KMS-11 (cell line): ENCODE results near the gene PLCXD1.
"Not testable (repeated sequence)": the region's sequence is repeated elsewhere in the genome, so short reads cannot be mapped to it uniquely, and the experiment has no call there.

Experiments
- H2AFZ ChIP-seq: fragments of 200-600 bp; sonication (generic); 2 replicates; pipeline ENCODE4 v1.6.1; 2016; ENCODE audit warnings: antibody characterized with exemption, mixed run types, low read depth
- H3K27ac ChIP-seq: fragments of 200-600 bp; sonication (generic); 2 replicates; pipeline ENCODE4 v1.6.1; 2016; ENCODE audit warnings: mild to moderate bottlenecking, mixed run types
- H3K27me3 ChIP-seq: fragments of 200-600 bp; sonication (generic); 2 replicates; pipeline ENCODE4 v1.6.1; 2017; ENCODE audit warnings: mild to moderate bottlenecking, low read depth, mixed run types, moderate library complexity; ENCODE audit not compliant: insufficient read depth
- H3K36me3 ChIP-seq: fragments of 200-600 bp; sonication (generic); 2 replicates; pipeline ENCODE4 v1.6.1; 2017; ENCODE audit warnings: mild to moderate bottlenecking, mixed run types; ENCODE audit not compliant: insufficient read depth
- H3K4me1 ChIP-seq: fragments of 200-600 bp; sonication (generic); 2 replicates; pipeline ENCODE4 v1.6.1; 2016; ENCODE audit warnings: mild to moderate bottlenecking, low read depth, mixed run types; ENCODE audit not compliant: poor library complexity, severe bottlenecking
- H3K4me2 ChIP-seq: fragments of 200-600 bp; sonication (generic); 2 replicates; pipeline ENCODE4 v1.7.0; 2016; ENCODE audit warnings: mild to moderate bottlenecking, mixed run types
- H3K4me3 ChIP-seq: fragments of 200-600 bp; sonication (generic); IDR thresholded peaks from 2 replicates; pipeline ENCODE4 v1.6.1; 2017; ENCODE audit warnings: low read depth, low read length, mixed read lengths; ENCODE audit not compliant: insufficient read depth
- H3K79me2 ChIP-seq: fragments of 200-600 bp; sonication (generic); 2 replicates; pipeline ENCODE4 v1.6.1; 2016; ENCODE audit warnings: low read depth, mixed run types; ENCODE audit not compliant: insufficient read depth
- H3K9ac ChIP-seq: fragments of 200-600 bp; sonication (generic); 2 replicates; pipeline ENCODE4 v1.6.1; 2016; ENCODE audit warnings: mild to moderate bottlenecking, mixed run types
- H4K20me1 ChIP-seq: fragments of 200-600 bp; sonication (generic); 2 replicates; pipeline ENCODE4 v1.6.1; 2016; ENCODE audit warnings: mild to moderate bottlenecking, mixed run types; ENCODE audit not compliant: insufficient read depth
- TF ChIP-seq, protein P1 (sequence below): fragments of 200-600 bp; sonication (generic); conservative IDR thresholded peaks from 2 replicates; pipeline ENCODE4 v1.6.1; 2017; ENCODE audit warnings: low read depth, mild to moderate bottlenecking, antibody characterized with exemption, low read length, moderate library complexity, mixed read lengths

PLCXD1 gene

DNA sequence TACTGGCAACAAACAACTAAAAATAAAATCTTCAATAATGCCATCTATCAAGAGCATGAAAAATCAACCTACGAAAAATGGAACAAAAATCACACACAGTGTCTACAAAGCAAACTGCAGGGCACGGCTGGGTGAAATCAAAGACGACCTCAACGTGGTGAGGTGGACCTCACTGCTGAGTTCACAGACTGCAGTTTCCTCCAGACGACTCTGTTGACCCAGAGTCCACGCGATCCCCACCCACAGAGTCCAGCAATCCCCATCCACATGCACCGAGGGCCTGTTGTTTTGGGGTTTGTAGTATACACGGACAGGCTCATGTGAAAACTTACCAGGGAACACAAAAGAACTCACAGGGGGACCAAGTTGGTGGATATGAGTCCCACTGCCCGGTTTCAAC is 68.5 kb downstream of the PLCXD1 start:
- H4K20me1 ChIP-seq: no peaks in the 10 kb centered on the region
- H3K9ac ChIP-seq: no peak overlapping the region
- H3K4me3 ChIP-seq: no peak overlapping the region
- TF ChIP-seq, protein P1, sequence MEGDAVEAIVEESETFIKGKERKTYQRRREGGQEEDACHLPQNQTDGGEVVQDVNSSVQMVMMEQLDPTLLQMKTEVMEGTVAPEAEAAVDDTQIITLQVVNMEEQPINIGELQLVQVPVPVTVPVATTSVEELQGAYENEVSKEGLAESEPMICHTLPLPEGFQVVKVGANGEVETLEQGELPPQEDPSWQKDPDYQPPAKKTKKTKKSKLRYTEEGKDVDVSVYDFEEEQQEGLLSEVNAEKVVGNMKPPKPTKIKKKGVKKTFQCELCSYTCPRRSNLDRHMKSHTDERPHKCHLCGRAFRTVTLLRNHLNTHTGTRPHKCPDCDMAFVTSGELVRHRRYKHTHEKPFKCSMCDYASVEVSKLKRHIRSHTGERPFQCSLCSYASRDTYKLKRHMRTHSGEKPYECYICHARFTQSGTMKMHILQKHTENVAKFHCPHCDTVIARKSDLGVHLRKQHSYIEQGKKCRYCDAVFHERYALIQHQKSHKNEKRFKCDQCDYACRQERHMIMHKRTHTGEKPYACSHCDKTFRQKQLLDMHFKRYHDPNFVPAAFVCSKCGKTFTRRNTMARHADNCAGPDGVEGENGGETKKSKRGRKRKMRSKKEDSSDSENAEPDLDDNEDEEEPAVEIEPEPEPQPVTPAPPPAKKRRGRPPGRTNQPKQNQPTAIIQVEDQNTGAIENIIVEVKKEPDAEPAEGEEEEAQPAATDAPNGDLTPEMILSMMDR: no peak
- no peak overlapping the region for H2AFZ ChIP-seq
- no peaks in the 10 kb centered on the region for H3K36me3 ChIP-seq
- H3K79me2 ChIP-seq: no peaks in the 10 kb centered on the region
- H3K4me2 ChIP-seq: no peak overlapping the region
- H3K27me3 ChIP-seq: no peaks in the 10 kb centered on the region
- no peaks in the 10 kb centered on the region for H3K4me1 ChIP-seq
- no peak overlapping the region for H3K27ac ChIP-seq

GRCh38 chrX:350148-350533 is 69.0 kb downstream of the PLCXD1 start:
- Histone ChIP-seq H3K4me3 (no peak overlapping the region), H4K20me1 (no peaks in the 10 kb centered on the region), H2AFZ (no peak overlapping the region), H3K4me1 (no peaks in the 10 kb centered on the region), H3K27ac (no peak overlapping the region), H3K27me3 (no peaks in the 10 kb centered on the region), H3K4me2 (no peak overlapping the region), H3K79me2 (no peaks in the 10 kb centered on the region), H3K9ac (no peak overlapping the region), H3K36me3 (no peaks in the 10 kb centered on the region)
- TF ChIP-seq, protein P1: no peak

- Histone ChIP-seq H3K4me2 (no peak overlapping the region), H3K79me2 (no peaks in the 10 kb centered on the region), H3K4me1 (no peaks in the 10 kb centered on the region), H3K27me3 (no peaks in the 10 kb centered on the region), H3K9ac (no peak overlapping the region), H3K4me3 (no peak overlapping the region), H3K27ac (no peak overlapping the region), H3K36me3 (no peaks in the 10 kb centered on the region), H2AFZ (no peak overlapping the region), H4K20me1 (no peaks in the 10 kb centered on the region)
- TF ChIP-seq, protein P1: no peak
These were observed 69.5 kb downstream of the PLCXD1 start for GRCh38 chrX:350534-351323.

- H3K9ac ChIP-seq, H3K36me3 ChIP-seq, H3K27me3 ChIP-seq, H3K79me2 ChIP-seq, H3K4me3 ChIP-seq, H3K4me1 ChIP-seq, H4K20me1 ChIP-seq, H3K27ac ChIP-seq, H3K4me2 ChIP-seq, H2AFZ ChIP-seq: not testable (repeated sequence)
These were observed 70.1 kb downstream of the PLCXD1 start for GRCh38 chrX:351324-351641.

DNA sequence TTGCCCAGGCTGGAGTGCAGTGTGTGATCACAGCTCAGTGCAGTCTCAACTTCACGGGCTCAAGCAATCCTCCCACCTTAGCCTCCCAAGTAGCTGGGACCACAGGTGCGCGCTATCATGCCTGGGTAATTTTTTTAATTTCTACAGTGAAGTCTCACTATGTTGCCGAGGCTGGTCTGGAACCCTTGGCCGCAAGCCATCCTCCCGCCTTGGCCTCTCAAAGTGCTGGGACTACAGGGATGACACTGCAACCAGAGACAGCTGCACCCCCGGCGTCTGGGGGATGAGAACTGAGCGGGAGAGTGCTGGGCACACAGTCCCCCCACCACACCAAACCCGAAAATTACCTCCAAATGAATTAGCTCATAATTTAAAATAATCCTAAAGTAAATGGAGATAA is 70.6 kb downstream of the PLCXD1 start:
- Histone ChIP-seq H3K36me3 (no peaks in the 10 kb centered on the region), H3K79me2 (no peaks in the 10 kb centered on the region), H3K4me2 (no peak overlapping the region)

More for the DNA sequence above, 70.6 kb downstream of the PLCXD1 start:
- Histone ChIP-seq H3K4me3 (no peak overlapping the region), H3K9ac (no peak overlapping the region), H3K27me3 (no peaks in the 10 kb centered on the region), H4K20me1 (no peaks in the 10 kb centered on the region), H3K4me1 (no peaks in the 10 kb centered on the region), H2AFZ (no peak overlapping the region), H3K27ac (no peak overlapping the region)
- TF ChIP-seq, protein P1: no peak
